Activated T-cell treated with anti-CD3 and anti-CD28 coated beads for 48 hours (primary cell): Measurements from ENCODE around the gene PDK1.

Experiments used
- DNase-seq: peaks from one replicate; pipeline ENCODE4 v3.0.0-alpha.2; 2020; ENCODE audit warnings: low read depth

The PDK1 gene

GRCh38 chr2:172597176-172597842 lies 41.4 kb downstream of the PDK1 start:
- DNase-seq = no peak

GRCh38 chr2:172599947-172600346 lies 44.1 kb downstream of the PDK1 start:
- DNase-seq = no peak

GRCh38 chr2:172600557-172601008 lies 44.7 kb downstream of the PDK1 start:
- no peak for DNase-seq

- no peak for DNase-seq
Observed at GRCh38 chr2:172606285-172606684, 50.4 kb downstream of the PDK1 start.

- DNase-seq = no peak
Observed at GRCh38 chr2:172607379-172607928, 51.6 kb downstream of the PDK1 start.

- no peak for DNase-seq
Observed at GRCh38 chr2:172609488-172609887, 53.6 kb downstream of the PDK1 start.

GRCh38 chr2:172612051-172612450 lies 56.2 kb downstream of the PDK1 start:
- DNase-seq = no peak

GRCh38 chr2:172613040-172613439 lies 57.1 kb downstream of the PDK1 start:
- no peak for DNase-seq

- DNase-seq = no peak
Observed at GRCh38 chr2:172613615-172614231, 57.8 kb downstream of the PDK1 start.

- DNase-seq = no peak
Observed at GRCh38 chr2:172614932-172615331, 59.0 kb downstream of the PDK1 start.

GRCh38 chr2:172615727-172616261 lies 59.9 kb downstream of the PDK1 start:
- no peak for DNase-seq

- DNase-seq = no peak
Observed at GRCh38 chr2:172617115-172617514, 61.2 kb downstream of the PDK1 start.

GRCh38 chr2:172623249-172623965 lies 67.5 kb downstream of the PDK1 start:
- no peak for DNase-seq

- DNase-seq = no peak
Observed at GRCh38 chr2:172624996-172625395, 69.1 kb downstream of the PDK1 start.

- no peak for DNase-seq
Observed at GRCh38 chr2:172627181-172627580, 71.3 kb downstream of the PDK1 start.

- DNase-seq = no peak
Observed at GRCh38 chr2:172628085-172628484, 72.2 kb downstream of the PDK1 start.

- DNase-seq = no peak
Observed at GRCh38 chr2:172629586-172629985, 73.7 kb downstream of the PDK1 start.

- DNase-seq = no peak
Observed at GRCh38 chr2:172630181-172630580, 74.3 kb downstream of the PDK1 start.

GRCh38 chr2:172634477-172634876 lies 78.6 kb downstream of the PDK1 start:
- no peak for DNase-seq

GRCh38 chr2:172635548-172635947 lies 79.7 kb downstream of the PDK1 start:
- DNase-seq = no peak

- no peak for DNase-seq
Observed at GRCh38 chr2:172639256-172639655, 83.4 kb downstream of the PDK1 start.

GRCh38 chr2:172639823-172640222 lies 83.9 kb downstream of the PDK1 start:
- DNase-seq = no peak

- no peak for DNase-seq
Observed at GRCh38 chr2:172640389-172640788, 84.5 kb downstream of the PDK1 start.
